WTC11 (cell line): Measurements from ENCODE around the gene CILP2. TPM values are rescaled to one million over a fixed set of nuclear protein-coding genes. Genes with fewer than 3 reads are reported as not detected.

ENCODE experiments used
- ATAC-seq: fragments of 200-7000 bp; cut with Tn5 transposase; 2 replicates; pipeline ENCODE4 v1.10.0; 2021; ENCODE audit warnings: mild to moderate bottlenecking, moderate library complexity
- CTCF ChIA-PET: fragments of 300-600 bp; sonication (Branson Sonifier 250); formaldehyde crosslinking; loops from one replicate; lab custom pipeline; 2021; ENCODE audit warnings: antibody characterized with exemption; lab: Charles Lee
- POLR2A ChIA-PET: fragments of 350-600 bp; sonication (Branson Sonifier 250); formaldehyde crosslinking; loops from one replicate; lab custom pipeline; 2021; ENCODE audit warnings: antibody characterized with exemption; lab: Charles Lee
- DNase-seq: peaks from one replicate; pipeline ENCODE4 v3.0.0; 2021; ENCODE audit warnings: low spot score
- H3K27ac Mint-ChIP-seq: 2 replicates; pipeline ENCODE4 v1.8.0; 2021; ENCODE audit warnings: mixed read lengths
- H3K27me3 Mint-ChIP-seq: 2 replicates; pipeline ENCODE4 v1.8.0; 2021; ENCODE audit warnings: low read depth, mild to moderate bottlenecking, moderate library complexity, mixed read lengths
- H3K36me3 Mint-ChIP-seq: 2 replicates; pipeline ENCODE4 v1.8.0; 2021; ENCODE audit warnings: mixed read lengths
- H3K4me1 Mint-ChIP-seq: 2 replicates; pipeline ENCODE4 v1.8.0; 2022; ENCODE audit warnings: mixed read lengths
- H3K4me3 Mint-ChIP-seq: 2 replicates; pipeline ENCODE4 v1.8.0; 2021; ENCODE audit warnings: mild to moderate bottlenecking, moderate library complexity, mixed read lengths
- H3K9me3 Mint-ChIP-seq: 2 replicates; pipeline ENCODE4 v1.8.0; 2021; ENCODE audit warnings: mixed read lengths
- ARID4B ChIP-seq: sonication (generic); formaldehyde crosslinking; IDR thresholded peaks from 2 replicates; pipeline ENCODE4 v1.8.0; 2023; ENCODE audit warnings: missing genetic modification reagents, mild to moderate bottlenecking, borderline replicate concordance
- ATF1 ChIP-seq: sonication (generic); formaldehyde crosslinking; IDR thresholded peaks from 2 replicates; pipeline ENCODE4 v1.8.1; 2023; ENCODE audit warnings: mild to moderate bottlenecking, moderate library complexity, missing genetic modification reagents
- CDX4 ChIP-seq: fragments of 250-450 bp; sonication (Bioruptor Pico); IDR thresholded peaks from 2 replicates; pipeline ENCODE4 v1.9.0; 2021; ENCODE audit warnings: moderate library complexity, mild to moderate bottlenecking, inconsistent platforms, borderline replicate concordance
- E2F4 ChIP-seq: sonication (generic); formaldehyde crosslinking; IDR thresholded peaks from 2 replicates; pipeline ENCODE4 v1.8.1; 2022; ENCODE audit warnings: low read depth, mild to moderate bottlenecking, moderate library complexity, missing genetic modification reagents, borderline replicate concordance
- FOXP4 ChIP-seq: sonication (generic); formaldehyde crosslinking; IDR thresholded peaks from 2 replicates; pipeline ENCODE4 v1.8.0; 2022; ENCODE audit warnings: mild to moderate bottlenecking, missing genetic modification reagents
- HMGXB4 ChIP-seq: sonication (generic); formaldehyde crosslinking; IDR thresholded peaks from 2 replicates; pipeline ENCODE4 v1.8.1; 2023; ENCODE audit warnings: mild to moderate bottlenecking, moderate library complexity, missing genetic modification reagents
- PRDM15 ChIP-seq: sonication (generic); formaldehyde crosslinking; IDR thresholded peaks from 2 replicates; pipeline ENCODE4 v1.8.0; 2022; ENCODE audit warnings: missing genetic modification reagents
- RELA ChIP-seq: sonication (generic); formaldehyde crosslinking; IDR thresholded peaks from 2 replicates; pipeline ENCODE4 v1.8.1; 2022; ENCODE audit warnings: missing genetic modification reagents, mild to moderate bottlenecking, borderline replicate concordance
- USF1 ChIP-seq: sonication (generic); formaldehyde crosslinking; IDR thresholded peaks from 2 replicates; pipeline ENCODE4 v1.8.0; 2022; ENCODE audit warnings: mild to moderate bottlenecking, missing genetic modification reagents
- ZMAT4 ChIP-seq: fragments of 250-450 bp; sonication (Bioruptor Pico); IDR thresholded peaks from 2 replicates; pipeline ENCODE4 v1.9.0; 2021; ENCODE audit warnings: mild to moderate bottlenecking
- ZNF512 ChIP-seq: sonication (generic); formaldehyde crosslinking; IDR thresholded peaks from 2 replicates; pipeline ENCODE4 v1.8.1; 2022; ENCODE audit warnings: missing genetic modification reagents, borderline replicate concordance
- total RNA-seq: library from RNA; stranded (reverse); gene quantifications from 3 replicates; pipeline ENCODE4 v1.2.3, GENCODE V29; 2021

The CILP2 gene
- total RNA-seq, 1 experiment from 2014 or later, result 7.9 TPM

- TF ChIP-seq USF1 (CRISPR knock-in tag) (no peak), ZNF512 (CRISPR knock-in tag) (no peak), CDX4 (CRISPR knock-in tag) (no peak), FOXP4 (no peak), ATF1 (CRISPR knock-in tag) (no peak), HMGXB4 (CRISPR knock-in tag) (no peak), E2F4 (CRISPR knock-in tag) (no peak)
Observed at GRCh38 chr19:19493841-19494546, 44.1 kb upstream of the CILP2 start (continued).

- Mint-ChIP-seq H3K27ac (no peak overlapping the region), H3K9me3 (no peaks in the 10 kb centered on the region), H3K27me3 (no peaks in the 10 kb centered on the region), H3K4me3 (no peak overlapping the region), H3K36me3 (peaks cover 55% of the 10 kb centered on the region), H3K4me1 (no peaks in the 10 kb centered on the region)
- ChIA-PET POLR2A (no interaction called here), CTCF (no interaction called here)
- no peak for ATAC-seq
- DNase-seq, result no peak
- TF ChIP-seq ARID4B (CRISPR knock-in tag) (no peak), RELA (CRISPR knock-in tag) (no peak), ZMAT4 (no peak), CDX4 (CRISPR knock-in tag) (no peak), PRDM15 (no peak)
Observed at GRCh38 chr19:19495614-19496603, 42.2 kb upstream of the CILP2 start.
